DMS 273 treated with DMSO at 0.1 percent for 48 hours (cell line): Measurements from ENCODE around the gene CBFB.
"Not testable (repeated sequence)": the region's sequence is repeated elsewhere in the genome, so short reads cannot be mapped to it uniquely, and the experiment has no call there.

Experiments
- DNase-seq: peaks from one replicate; lab custom pipeline; 2025; lab: John Stamatoyannopoulos, UW

CBFB gene

GRCh38 chr16:67028696-67029253 lies at the start of gene CBFB:
TSS of gene CBFB (plus strand) at chr16:67029149. CDS start at chr16:67029408, 259 bp downstream.
- DNase-seq, result peak; percentile 82

GRCh38 chr16:66983033-66983432 lies 45.9 kb upstream of the CBFB start:
- no peak for DNase-seq

GRCh38 chr16:66984892-66985311 lies 44.0 kb upstream of the CBFB start:
- no peak for DNase-seq

- no peak for DNase-seq
Measured at GRCh38 chr16:66986559-66986958, 42.4 kb upstream of the CBFB start.

- no peak for DNase-seq
Measured at GRCh38 chr16:66988197-66988788, 40.7 kb upstream of the CBFB start, which contains the start of gene CES4A. TSS of gene CES4A (plus strand) at chr16:66988589. CDS start at chr16:66988773, 184 bp downstream.

- DNase-seq, result no peak
Measured at GRCh38 chr16:66991545-66992077, 37.3 kb upstream of the CBFB start.

- DNase-seq, result not testable (repeated sequence)
Measured at GRCh38 chr16:66993558-66993957, 35.4 kb upstream of the CBFB start.

GRCh38 chr16:66996324-66996982 lies 32.5 kb upstream of the CBFB start:
- DNase-seq, result no peak

GRCh38 chr16:66996983-66997358 lies 32.0 kb upstream of the CBFB start:
- no peak for DNase-seq

GRCh38 chr16:67000384-67001351 lies 28.3 kb upstream of the CBFB start:
- DNase-seq, result no peak

GRCh38 chr16:67001726-67002125 lies 27.2 kb upstream of the CBFB start:
- no peak for DNase-seq

- no peak for DNase-seq
Measured at GRCh38 chr16:67006930-67007658, 21.9 kb upstream of the CBFB start.

GRCh38 chr16:67009158-67009557 lies 19.8 kb upstream of the CBFB start:
- DNase-seq, result no peak

GRCh38 chr16:67011274-67011673 lies 17.7 kb upstream of the CBFB start:
- no peak for DNase-seq

- no peak for DNase-seq
Measured at GRCh38 chr16:67013233-67013822, 15.6 kb upstream of the CBFB start.

GRCh38 chr16:67013823-67014633 lies 14.9 kb upstream of the CBFB start:
- DNase-seq, result peak; percentile 43

GRCh38 chr16:67014634-67015312 lies 14.2 kb upstream of the CBFB start:
- DNase-seq, result no peak

GRCh38 chr16:67015313-67015731 lies 13.6 kb upstream of the CBFB start:
- DNase-seq, result no peak

GRCh38 chr16:67016143-67016542 lies 12.8 kb upstream of the CBFB start:
- DNase-seq, result no peak
